GM18505 (cell line): ENCODE results near the gene C2CD4D.
"Not testable (repeated sequence)": the region's sequence is repeated elsewhere in the genome, so short reads cannot be mapped to it uniquely, and the experiment has no call there.

Experiments used
- ATAC-seq: cut with Tn5 transposase; IDR thresholded peaks from one replicate; pipeline ENCODE4 v1.9.1; 2021; ENCODE audit not compliant: unreplicated experiment
- POLR2A ChIP-seq: IDR thresholded peaks from 4 replicates; pipeline ENCODE4 v1.6.1; 2011; ENCODE audit warnings: borderline replicate concordance; ENCODE audit not compliant: insufficient read depth, insufficient read length; ENCODE audit errors: extremely low read depth

Gene C2CD4D

GRCh38 chr1:151839457-151840403 is at the start of gene C2CD4D:
Gene C2CD4D (minus strand): TSS chr1:151839820. CDS start chr1:151838989, 831 bp downstream.
- peak; percentile 52 for ATAC-seq

GRCh38 chr1:151888972-151889570 is 49.5 kb upstream of the C2CD4D start:
- ATAC-seq = no peak
- TF ChIP-seq POLR2A = no peak

More at GRCh38 chr1:151839457-151840403, at the start of gene C2CD4D:
- peak; percentile 34 for TF ChIP-seq POLR2A

GRCh38 chr1:151887028-151887427 is 47.4 kb upstream of the C2CD4D start:
- TF ChIP-seq POLR2A = no peak
- ATAC-seq = no peak

- no peak for TF ChIP-seq POLR2A
- ATAC-seq = no peak
Measured at GRCh38 chr1:151885479-151885878, 45.9 kb upstream of the C2CD4D start.

GRCh38 chr1:151884879-151885278 is 45.3 kb upstream of the C2CD4D start:
- not testable (repeated sequence) for ATAC-seq

GRCh38 chr1:151884445-151884844 is 44.8 kb upstream of the C2CD4D start:
- ATAC-seq = not testable (repeated sequence)

- ATAC-seq = not testable (repeated sequence)
Measured at GRCh38 chr1:151883898-151884297, 44.3 kb upstream of the C2CD4D start.

GRCh38 chr1:151882918-151883317 is 43.3 kb upstream of the C2CD4D start:
- not testable (repeated sequence) for ATAC-seq

GRCh38 chr1:151882466-151882865 is 42.8 kb upstream of the C2CD4D start:
- no peak for TF ChIP-seq POLR2A
- no peak for ATAC-seq

- TF ChIP-seq POLR2A = no peak
- ATAC-seq = no peak
Measured at GRCh38 chr1:151881479-151881878, 41.9 kb upstream of the C2CD4D start.

GRCh38 chr1:151875419-151876097 is 35.9 kb upstream of the C2CD4D start:
- TF ChIP-seq POLR2A = no peak
- no peak for ATAC-seq

GRCh38 chr1:151872776-151873175 is 33.2 kb upstream of the C2CD4D start:
- not testable (repeated sequence) for ATAC-seq

GRCh38 chr1:151871284-151872030 is 31.8 kb upstream of the C2CD4D start:
- no peak for ATAC-seq
- no peak for TF ChIP-seq POLR2A
